GM18868 (cell line): ENCODE data around the gene OR2D2.
A peak's percentile ranks its signal among the peaks of the same experiment; 100 is the strongest.
"Not testable (repeated sequence)": the region's sequence is repeated elsewhere in the genome, so short reads cannot be mapped to it uniquely, and the experiment has no call there.

Source experiments
- ATAC-seq: cut with Tn5 transposase; IDR thresholded peaks from one replicate; pipeline ENCODE4 v1.9.1; 2021; ENCODE audit warnings: mild to moderate bottlenecking, moderate library complexity; ENCODE audit not compliant: unreplicated experiment

The OR2D2 gene, protein sequence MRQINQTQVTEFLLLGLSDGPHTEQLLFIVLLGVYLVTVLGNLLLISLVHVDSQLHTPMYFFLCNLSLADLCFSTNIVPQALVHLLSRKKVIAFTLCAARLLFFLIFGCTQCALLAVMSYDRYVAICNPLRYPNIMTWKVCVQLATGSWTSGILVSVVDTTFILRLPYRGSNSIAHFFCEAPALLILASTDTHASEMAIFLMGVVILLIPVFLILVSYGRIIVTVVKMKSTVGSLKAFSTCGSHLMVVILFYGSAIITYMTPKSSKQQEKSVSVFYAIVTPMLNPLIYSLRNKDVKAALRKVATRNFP

DNA sequence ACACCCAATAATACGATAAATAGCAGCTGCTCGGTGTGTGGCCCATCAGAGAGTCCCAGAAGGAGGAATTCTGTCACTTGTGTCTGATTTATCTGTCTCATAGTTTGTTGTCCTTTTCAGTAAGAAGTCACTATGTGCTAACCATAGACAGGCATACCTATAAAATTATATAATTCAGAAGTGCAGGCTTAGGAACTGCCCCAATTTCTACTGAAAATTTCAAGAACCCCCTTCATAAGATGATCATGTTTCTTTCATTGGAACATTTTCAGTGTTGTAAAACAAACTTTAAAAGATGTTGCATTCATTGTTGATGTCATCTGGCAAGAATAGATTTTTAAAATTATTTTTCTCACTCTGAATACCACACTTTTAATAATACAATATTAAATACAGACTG lies at the start of gene OR2D2:
OR2D2 (minus strand) TSS at position 101 of the 400 bp plus-strand sequence; CDS start at position 101, 0 bp downstream.
- ATAC-seq: no peak

DNA sequence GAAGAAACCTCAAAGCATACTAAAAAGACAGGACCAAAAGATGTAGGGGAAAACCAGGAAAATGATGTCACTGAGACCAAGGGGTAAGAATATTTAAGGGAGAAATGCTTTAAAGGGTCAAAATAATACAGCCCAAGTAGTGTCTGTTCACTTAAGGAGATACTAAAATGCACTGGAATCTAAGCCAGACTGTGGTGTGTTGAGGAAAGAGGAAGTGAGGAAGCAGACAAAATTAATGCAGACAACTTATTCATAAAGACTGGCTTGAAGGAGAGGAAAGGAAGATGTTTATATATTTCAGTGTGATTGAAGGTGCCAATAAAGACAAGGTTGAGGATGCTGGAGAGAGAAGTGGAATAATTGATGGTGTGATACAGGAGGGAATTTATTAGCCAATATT lies 49.7 kb upstream of the OR2D2 start:
- peak; percentile 45 for ATAC-seq

DNA sequence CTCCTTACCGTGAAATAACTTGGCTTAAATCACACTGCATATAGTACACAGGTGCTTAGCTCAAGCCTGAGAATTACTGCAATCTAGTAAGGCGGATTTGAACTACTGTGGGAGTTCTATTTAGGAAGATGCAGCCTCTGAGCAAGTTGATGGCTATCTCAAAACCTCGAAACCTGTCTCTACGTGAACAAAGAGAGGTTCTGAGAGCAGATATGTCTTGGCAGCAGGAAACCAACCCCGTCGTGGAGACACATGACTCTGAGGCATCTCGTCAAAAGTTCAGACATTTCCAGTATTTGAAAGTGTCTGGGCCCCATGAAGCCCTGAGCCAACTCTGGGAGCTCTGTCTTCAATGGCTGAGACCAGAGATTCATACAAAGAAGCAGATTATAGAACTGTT lies 39.8 kb upstream of the OR2D2 start:
- no peak for ATAC-seq

DNA sequence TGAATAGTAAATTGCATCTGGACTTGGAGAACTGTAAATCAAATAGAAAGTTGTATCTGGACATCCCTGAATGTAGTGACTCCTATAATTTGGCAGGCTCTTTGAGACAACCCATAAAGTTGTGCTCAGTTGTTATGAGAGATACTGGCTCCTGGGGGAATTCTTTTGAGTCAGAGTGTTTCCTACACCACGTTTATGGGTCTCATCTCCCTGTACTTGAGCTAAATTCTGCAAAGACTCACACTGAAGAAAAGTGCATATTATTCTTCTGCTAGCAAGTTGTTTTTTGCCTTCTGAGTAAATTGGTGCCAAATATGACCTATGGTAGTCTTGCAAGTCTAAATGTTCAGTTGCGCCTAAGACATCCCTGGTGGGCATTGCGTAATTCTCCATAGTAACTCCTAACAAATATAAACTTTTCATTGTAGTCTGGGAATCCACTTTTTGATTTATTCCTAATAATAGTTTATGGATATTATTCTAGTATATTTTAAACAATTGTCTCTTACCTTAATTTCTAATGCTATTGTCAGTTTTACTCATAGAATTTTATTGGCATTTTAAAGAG lies 38.9 kb upstream of the OR2D2 start:
- no peak for ATAC-seq

DNA sequence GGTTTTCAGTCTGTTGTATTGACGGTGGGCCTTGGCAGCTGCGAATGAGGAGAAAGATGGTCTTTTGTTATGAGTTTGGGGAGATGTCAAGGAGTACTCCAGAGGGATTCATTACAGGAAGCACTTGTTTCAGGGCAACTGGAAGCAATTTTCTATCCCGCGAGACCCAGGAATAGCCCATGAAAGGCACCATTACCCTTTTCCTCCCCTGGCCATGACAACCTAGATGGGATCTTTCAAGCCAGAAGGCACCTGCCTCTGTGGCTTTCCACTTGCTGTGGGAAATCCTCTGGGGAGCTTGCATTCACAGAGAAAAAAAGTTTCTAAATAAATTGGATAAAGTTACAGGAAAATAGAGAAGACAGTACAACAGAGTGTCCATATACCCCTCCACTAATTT lies 36.6 kb upstream of the OR2D2 start:
- no peak for ATAC-seq

DNA sequence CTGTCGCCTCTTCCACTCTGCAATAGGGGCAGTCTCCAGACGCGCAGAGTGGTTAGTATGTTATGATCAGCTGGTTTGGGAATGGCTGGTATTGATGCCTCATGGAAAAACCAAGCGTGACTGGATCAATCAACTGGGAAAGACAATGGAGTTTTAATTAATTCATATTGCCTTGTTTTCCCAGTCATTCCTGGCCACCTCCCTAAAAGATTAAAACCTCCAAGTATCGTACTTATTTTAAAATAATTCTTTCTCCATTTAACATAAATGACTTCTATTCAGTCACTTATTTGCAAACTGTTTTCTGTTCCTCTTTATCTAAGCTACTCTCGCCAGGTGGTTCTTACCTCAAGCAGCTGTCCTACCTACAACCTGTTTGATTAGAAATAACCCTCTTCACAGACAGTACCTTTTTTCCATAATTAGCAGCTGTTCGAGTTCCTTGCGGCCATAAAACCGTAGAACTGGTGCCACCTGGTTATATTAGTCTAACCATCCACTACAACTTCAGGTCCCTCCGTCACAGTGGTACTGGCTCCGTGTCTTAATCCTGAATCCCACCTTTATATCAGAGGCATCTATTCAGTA lies 34.8 kb upstream of the OR2D2 start:
- peak; percentile 51 for ATAC-seq

DNA sequence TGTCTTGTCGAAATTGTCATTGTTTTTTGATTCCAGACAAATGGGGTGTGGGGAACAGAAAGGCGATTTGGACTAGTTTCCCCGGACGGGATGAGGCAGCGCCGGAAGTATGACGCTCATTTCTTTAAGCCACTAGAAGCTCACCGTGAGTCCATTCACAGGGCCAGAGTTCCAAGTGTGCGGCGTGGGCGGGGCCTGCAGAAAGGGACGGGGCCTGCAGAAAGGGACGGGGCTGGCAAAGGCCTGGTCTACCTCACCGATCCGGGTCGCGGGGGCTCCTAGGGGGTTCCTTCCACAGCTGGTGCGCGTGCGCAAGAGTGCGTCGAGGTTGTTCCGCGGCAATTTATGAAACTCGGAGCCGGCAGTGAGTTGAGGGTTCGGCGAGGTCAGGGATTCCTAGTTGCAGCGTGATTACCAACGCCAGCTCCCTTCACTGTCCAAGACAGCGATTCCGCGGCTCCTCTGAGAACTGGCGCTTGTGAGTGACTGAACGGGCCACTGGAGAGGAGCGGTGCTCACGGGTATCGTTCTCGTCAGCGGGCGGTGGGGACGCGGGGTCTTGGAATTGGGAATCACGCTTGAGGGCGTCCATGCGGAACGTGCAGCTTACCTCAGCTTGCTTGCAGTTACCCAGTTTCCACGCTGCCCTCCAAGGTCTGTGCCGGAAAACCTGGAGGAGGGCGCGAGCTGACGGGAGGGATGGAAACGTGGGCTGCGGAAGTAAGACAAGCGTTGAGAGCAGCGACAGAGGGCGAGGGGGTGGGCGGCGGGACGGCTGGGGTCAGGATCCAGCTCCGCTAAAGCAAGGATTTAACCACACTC lies 34.1 kb upstream of the OR2D2 start, which contains the start of gene ZNF215:
ZNF215 (plus strand) TSS at position 219 of the 822 bp plus-strand sequence. CDS start 5,847 bp downstream, outside the sequence.
- peak; percentile 71 for ATAC-seq

DNA sequence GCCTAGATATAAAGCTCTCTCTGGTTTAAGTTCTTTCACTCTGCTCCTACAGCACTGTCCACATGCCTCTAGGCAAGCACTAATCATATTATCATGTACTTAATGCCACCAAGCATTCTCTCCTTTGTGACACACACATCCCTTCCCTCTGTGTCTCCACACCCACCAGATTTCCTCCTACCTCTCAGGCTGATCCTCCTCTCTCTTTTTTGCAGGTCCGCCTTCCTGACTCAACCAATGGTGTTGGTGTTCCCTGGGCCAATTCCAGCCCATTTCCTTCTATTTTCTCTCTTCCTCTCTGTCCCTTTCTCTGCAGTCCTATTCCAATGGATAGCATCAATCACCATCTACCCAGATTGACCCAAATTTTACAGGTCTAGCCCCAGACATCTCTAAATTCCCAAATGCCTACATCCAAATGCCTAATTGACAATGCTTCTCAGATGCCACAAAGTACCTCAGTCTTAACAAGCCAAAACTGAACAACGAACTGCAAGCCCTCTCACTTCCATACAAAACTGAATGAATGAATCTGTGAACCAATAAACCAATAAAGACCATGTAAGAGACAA lies 33.4 kb upstream of the OR2D2 start:
- ATAC-seq: peak; percentile 11

DNA sequence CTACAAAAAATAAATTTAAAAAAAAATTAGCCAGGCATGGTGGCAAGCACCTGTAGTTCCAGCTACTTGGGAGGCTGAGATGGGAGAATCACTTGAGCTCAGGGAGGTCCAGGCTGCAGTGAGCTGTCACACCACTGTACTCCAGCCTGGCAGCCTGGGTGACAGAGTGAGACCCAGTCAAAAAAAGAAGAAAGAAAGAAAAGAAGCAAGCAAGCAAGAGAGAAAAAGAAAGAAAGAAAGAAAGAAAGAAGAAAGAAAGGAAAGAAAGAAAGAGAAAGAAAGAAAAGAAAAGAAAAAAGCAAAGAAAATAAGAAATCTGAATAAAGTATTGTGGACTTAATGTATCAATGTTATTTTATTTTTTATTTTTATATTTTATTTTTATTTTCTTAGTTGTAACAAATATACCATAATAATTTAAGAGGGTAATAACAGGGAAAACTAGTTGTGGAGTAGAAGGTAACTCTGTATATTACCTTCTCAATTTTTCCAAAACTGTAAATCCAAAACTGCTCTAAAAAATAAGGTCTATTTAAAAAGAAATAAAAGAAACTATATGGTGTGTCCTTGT lies 32.8 kb upstream of the OR2D2 start:
- no peak for ATAC-seq

DNA sequence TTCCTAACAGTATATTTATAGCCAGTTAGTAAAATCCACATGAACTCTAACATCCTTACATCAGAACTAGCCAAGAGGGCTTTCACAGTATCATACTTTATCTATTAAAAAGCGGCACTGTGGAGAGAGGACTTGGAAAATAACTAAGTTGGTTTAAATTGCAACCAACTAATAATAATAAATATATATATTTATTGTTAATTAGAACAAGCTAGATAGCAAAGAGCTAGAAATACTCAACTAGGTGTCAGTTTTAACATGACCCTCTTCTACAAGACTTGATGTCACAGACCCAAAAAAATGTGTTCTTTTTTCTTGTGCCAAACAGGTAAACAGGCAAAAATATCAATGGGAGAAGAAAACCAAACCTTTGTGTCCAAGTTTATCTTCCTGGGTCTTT lies 28.4 kb upstream of the OR2D2 start, which contains the start of gene OR2D3:
OR2D3 (plus strand) TSS at position 301 of the 400 bp plus-strand sequence; CDS start at position 301, 0 bp downstream.
- no peak for ATAC-seq

DNA sequence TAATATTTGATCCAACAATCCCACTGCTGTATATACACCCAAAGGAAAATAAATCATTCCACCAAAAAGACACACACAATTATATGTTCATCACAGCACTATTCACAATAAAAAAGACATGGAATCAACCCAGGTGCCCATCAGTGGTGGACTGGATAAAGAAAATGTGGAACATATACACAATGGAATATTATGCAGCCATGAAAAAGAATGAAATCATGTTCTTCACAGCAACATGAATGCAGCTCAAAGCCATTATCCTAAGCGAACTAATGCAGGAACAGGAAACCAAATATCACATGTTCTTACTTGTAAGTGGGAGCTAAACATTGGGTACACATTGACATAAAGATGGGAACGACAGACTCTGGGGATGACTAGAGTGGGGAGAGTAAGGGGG lies 27.4 kb upstream of the OR2D2 start:
- no peak for ATAC-seq

DNA sequence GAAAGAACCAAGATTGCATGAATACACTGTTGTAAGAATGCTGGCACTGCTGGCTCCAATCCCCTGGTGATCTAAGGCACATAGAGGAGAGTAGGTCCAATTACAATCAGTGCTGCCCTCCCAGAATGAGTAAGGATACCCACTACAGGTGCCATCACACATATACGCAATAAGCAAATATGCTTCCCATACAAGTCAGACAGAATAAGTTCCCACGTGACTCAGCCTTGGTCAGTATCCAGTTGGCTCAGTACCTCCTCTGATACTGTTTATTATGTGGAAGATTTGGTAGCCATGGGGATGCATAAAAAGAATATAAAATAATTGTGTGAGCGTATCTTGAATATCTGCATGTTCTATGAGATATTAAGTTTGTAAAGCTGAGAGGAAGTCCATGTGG lies 19.6 kb upstream of the OR2D2 start:
- ATAC-seq: no peak

DNA sequence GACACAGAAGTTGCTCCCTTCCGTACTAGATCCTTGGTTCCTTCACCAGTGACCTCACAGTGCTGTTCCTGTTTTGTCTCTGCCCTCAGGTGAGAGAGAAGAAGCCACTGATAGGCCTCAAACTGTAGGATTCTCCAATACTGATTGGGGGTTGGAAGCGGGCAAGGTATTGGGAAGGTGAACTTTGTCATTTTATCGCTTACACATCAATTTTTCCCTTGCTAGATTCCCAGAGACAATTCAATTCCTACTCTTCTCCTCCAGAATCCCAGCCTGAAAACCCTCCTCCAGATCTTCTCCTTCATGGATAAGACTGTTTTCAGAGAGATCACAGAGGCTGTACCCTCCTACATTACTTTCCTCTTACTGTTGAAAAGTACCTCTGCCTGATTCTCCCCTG lies 19.1 kb upstream of the OR2D2 start:
- ATAC-seq: no peak

DNA sequence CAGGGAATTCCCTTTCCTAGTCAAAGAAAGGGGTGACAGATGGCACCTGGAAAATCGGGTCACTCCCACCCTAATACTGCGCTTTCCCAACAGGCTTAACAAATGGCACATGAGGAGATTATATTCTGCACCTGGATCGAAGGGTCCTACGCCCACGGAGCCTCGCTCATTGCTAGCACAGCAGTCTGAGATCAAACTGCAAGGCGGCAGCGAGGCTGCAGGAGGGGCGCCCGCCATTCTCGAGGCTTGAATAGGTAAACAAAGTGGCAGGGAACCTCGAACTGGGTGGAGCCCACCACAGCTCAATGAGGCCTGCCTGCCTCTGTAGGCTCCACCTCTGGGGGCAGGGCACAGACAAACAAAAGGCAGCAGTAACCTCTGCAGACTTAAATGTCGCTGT lies 12.5 kb upstream of the OR2D2 start:
- not testable (repeated sequence) for ATAC-seq

DNA sequence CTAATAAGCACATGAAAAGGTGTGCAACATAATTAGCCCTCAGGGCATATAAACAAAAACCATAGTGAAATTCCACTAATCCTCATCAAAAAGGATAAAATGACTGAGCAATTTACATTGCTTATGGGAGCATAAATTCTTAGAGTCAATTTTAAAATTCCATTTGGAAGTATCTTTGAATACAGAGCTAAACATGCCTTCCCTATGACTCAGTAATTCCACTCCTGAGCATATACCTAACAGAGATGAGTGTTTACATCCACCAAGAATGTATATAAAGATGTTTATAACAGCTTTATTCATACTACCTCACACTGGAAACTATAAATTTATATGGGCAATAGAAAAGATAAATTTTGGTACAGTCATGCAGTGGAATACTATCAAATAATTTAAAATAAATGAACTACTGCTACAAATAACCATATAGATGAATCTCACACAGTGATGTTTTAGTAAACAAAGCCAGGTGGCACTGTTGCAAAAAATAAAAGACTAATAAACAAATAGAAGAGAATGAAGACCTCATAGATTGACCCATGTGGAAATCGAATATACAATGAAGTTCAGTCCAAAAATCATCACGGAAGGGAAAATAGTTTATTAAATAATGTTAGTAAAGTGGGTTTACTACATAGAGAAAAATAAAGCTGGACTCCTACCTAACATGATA lies 8.2 kb upstream of the OR2D2 start:
- ATAC-seq: no peak

DNA sequence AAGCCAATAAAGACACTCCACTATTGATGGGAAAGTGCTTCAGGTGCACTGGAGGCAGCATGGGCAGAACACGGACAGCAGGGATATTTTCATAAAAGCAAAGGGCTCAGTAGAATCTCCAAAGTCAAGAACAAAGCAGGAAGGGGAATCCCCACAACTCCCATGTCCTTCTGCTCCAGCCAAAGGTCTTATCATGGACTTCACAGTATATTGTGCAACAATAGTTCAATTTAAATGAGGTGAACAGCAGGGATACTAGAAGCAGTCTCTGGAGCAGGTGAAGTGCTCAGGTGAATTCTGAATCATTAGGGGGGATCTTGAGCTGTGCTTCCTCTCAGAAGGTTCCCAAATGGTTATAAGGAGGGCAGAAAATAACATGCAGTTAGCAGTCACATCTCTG lies 6.6 kb upstream of the OR2D2 start:
- no peak for ATAC-seq

DNA sequence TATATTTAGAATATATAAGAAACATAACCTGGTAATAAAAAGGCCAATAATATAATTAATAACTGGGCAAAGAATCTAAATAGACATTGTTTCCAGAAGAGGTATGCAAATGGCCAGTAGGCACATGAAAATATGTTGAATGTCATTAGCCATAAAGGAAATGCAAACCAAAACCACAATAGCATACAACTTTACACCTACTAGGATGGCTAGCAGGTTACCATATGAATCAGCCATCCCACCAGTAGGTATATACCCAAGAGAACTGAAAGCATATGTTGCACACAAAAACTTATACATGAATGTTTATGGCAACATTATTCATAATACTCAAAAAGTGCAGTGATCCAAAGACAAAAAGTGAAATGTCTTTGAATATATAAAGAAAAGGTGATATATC lies 2.7 kb upstream of the OR2D2 start:
- ATAC-seq: peak; percentile 98

DNA sequence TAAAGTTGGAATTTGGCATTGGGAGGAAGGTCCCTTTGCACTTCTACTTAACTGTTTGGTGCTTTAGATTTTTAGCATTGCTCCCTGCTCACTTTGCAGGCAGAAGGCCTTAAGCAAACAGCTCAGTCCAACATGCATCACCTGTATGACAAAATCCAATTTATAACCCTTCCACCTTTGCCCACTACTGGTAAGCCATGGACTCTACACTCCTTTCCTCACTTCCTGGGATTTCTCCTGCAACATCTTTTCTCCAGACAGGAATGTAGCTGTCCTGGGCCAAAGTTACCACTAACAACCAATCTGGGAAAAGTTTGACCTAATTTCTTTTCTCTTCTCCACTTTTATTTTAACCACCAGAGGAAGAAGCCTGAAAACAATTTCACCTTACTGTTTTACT lies 1.8 kb upstream of the OR2D2 start:
- ATAC-seq: no peak

DNA sequence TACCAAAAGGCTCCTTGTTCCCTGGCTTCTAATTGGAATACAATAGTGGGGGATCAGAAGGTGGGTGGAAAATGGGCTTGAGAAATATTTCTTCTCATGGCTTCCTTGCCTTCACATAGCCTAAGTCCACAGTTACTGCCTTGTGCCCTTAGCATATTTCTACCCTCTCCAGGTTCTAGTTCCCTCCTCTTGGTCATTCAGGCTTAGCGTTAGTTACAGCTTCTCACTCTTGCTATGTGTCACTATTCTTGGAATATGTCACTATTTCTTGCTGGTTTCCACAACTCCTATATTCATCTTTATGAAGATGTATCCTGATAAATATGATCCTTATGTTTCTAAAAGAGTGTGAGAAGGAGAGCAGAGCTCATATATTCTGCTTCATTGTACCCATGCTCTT lies 2.5 kb downstream of the OR2D2 start:
- ATAC-seq: peak; percentile 73

DNA sequence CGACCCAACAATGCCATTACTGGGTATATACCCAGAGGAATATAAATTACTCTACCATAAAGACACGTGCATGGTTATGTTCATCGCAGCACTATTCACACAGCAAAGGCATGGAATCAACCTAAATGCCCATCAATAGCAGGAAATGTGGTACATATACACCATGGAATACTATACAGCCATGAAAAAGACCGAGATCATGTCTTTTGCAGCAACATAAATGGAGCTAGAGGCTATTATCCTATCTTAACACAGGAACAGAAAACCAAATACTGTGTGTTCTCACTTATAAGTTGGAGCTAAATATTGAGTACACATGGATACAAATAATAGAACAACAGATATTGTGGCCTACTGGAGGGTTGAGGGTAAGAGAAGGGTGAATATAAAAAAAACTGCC lies 3.5 kb downstream of the OR2D2 start:
- no peak for ATAC-seq
